ENCODE measurements around the gene NRF1.

DNA sequence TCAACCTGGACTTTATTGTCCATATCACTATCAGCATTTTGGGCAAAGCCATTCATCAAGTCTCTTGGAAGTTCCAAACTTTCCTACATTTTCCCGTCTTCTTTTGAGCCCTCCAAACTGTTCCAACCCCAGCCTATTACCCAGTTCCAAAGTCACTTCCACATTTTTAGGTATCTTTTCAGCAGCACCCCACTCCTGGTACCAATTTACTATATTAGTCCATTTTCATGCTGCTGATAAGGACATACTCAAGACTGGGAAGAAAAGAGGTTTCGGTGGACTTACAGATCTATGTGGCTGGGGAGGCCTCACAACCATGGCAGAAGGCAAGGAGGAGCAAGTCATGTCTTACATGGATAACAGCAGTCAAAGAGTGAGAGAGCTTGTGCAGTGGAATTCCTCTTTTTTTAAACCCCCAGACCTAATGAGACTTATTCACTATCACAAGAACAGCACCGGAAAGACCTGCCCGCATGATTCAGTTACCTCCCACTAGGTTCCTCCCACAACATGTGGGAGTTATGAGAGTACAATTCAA is 50.2 kb downstream of the NRF1 start:
- TF ChIP-seq, protein P1, sequence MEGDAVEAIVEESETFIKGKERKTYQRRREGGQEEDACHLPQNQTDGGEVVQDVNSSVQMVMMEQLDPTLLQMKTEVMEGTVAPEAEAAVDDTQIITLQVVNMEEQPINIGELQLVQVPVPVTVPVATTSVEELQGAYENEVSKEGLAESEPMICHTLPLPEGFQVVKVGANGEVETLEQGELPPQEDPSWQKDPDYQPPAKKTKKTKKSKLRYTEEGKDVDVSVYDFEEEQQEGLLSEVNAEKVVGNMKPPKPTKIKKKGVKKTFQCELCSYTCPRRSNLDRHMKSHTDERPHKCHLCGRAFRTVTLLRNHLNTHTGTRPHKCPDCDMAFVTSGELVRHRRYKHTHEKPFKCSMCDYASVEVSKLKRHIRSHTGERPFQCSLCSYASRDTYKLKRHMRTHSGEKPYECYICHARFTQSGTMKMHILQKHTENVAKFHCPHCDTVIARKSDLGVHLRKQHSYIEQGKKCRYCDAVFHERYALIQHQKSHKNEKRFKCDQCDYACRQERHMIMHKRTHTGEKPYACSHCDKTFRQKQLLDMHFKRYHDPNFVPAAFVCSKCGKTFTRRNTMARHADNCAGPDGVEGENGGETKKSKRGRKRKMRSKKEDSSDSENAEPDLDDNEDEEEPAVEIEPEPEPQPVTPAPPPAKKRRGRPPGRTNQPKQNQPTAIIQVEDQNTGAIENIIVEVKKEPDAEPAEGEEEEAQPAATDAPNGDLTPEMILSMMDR (IDR thresholded peaks at IDR 0.05; ENCODE audit: low read length): no peak
- no peak for TF ChIP-seq EZH2 (IDR thresholded peaks at IDR 0.05; ENCODE audit: borderline replicate concordance, low read length)
